Dedifferentiated amniotic fluid mesenchymal stem cell (primary cell): Measurements from ENCODE around the gene RAD51D.
A peak's percentile ranks its signal among the peaks of the same experiment; 100 is the strongest.
"Not testable (repeated sequence)": the region's sequence is repeated elsewhere in the genome, so short reads cannot be mapped to it uniquely, and the experiment has no call there.

Experiments
- DNase-seq: peaks from one replicate; pipeline ENCODE4 v3.0.0-alpha.2; 2016; ENCODE audit errors: extremely low spot score

The RAD51D gene

DNA sequence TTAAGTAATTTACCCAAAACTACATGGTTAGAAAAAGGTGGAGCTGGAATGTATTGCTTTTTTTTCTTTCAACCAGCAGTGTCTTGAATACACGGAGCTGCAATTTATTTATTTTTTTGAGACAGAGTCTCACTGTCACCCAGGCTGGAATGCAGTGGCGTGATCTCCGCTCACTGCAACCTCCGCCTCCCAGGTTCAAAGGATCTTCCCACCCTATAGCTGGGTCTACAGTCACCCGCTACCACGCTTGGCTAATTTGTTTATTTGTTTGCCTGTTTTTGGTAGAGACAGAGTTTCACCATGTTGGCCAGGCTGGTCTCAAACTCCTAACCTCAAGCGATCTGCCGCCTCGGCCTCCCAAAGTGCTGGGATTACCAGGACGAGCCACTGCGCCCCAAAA, 29.0 kb downstream of the RAD51D start:
- not testable (repeated sequence) for DNase-seq

DNA sequence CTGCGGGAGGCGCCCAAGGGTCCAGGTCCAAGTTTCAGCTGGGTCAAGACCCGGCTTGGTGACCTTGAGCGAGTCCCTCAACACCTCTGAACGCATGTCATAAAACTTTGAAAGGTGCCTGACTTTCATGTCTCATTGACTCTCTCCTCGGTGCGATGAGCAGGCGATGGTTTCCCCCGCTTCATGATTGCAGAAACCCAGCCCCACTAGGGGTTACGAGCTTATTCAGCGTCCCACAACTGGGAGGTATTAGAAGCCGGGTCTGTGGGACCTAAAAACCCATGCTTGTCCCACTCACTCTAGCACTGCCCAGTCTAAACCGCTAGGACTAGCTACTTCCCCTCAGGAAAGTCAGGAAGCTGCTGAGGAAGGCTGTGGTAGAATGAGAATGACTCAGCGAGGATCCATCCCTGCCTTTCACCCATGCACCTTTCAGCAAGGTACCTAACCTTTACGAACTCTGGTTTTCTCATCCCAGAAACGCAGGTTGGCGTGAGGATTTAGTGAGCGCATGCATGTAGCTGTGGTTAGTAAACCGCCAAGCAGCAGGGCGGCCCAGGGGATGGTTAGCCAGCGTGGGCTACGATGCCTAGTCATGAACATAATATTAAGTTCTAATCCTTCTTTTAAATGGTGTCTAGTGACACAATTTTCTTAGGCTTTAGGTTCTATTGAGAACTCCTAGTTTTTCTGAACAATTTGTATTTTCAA, 29.9 kb downstream of the RAD51D start:
- DNase-seq: no peak

DNA sequence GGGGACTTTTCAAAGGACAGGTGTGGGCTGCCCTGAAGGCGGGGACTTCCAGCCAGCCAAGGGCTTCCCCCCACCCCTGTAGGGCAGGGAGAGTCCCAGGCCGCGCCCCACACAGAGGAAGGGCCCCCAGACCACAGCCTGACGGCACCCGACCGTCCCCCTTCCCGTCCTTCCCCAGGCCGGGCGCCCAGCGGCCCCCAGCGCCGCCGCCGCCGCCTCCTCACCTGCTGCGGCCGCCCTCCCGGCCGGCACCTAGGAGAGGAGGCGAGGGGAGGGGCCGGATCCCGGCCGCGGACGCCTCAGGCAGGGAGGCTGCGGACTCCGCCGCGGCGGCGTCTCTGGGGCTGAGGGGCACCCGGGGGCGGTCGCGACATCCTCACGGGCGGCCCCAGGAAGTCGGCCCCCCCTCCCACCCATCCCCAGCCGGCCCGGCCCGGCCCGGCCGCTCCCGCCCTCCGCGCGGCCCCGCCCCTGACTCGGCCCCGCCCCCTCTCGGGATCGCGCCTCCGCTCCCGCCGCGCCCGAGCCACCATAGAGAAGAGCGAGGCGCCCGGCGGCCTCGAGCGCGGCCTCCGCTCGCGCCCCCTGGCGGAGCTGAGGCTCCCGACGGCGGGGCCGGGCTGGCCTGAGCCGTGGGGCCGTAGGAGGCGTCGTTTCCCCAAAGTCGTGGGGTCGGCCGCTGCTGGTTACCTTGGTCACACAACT, 30.6 kb downstream of the RAD51D start:
- peak; percentile 80 for DNase-seq

DNA sequence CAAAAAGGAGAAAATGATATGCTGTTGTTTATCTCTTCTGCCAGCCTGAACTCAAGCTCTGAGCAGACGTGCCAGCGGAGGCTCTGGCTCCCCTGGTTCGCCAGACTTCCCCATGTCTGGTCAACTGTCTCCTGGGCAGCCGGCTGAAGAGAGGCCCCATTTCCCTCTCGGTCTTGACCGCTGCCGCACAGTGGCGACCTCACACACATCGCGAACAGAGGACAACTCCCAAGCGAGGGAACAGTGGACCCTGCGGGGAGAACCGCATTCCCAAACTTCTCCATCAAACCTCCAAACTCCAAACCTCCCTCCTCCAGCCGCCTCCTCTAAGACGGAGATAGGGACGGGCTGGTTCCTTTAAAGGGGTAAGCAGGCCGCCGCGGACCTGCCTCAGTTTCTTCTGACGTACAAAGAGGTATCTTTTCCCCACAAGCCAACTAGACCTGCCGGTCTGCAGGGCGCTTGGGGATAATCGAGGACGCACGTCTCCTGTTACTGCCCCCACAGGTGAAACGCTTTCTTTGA, 31.2 kb downstream of the RAD51D start:
- peak; percentile 44 for DNase-seq

DNA sequence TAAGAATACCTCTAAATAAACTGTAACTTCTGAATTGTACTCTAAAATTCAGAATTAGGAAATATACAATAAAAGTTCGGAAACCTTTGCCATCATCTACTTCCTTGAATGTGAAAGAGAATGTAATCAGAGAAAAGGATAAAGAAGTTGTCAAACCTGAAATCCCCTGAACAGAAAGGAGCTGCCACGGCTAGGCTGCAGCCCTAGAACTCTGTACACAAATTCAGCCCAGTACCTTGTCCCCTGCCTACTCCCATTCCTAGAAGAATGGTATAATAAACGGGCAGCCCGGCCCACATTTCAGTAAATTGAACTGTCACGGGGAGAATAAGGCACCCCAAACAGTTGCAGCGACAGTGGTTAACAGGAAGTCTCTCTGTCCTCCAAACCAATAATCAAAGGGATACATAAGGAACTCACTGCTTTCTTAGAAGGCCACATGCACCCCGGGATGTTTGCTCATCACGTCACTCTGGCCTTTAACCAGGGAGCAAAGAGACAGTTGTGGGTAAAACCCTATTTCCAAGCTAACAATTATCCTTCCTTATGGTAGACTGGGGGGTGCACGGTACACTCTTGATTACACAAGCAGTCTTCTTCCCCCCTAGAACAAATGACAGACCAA, 31.8 kb downstream of the RAD51D start:
- DNase-seq: no peak

DNA sequence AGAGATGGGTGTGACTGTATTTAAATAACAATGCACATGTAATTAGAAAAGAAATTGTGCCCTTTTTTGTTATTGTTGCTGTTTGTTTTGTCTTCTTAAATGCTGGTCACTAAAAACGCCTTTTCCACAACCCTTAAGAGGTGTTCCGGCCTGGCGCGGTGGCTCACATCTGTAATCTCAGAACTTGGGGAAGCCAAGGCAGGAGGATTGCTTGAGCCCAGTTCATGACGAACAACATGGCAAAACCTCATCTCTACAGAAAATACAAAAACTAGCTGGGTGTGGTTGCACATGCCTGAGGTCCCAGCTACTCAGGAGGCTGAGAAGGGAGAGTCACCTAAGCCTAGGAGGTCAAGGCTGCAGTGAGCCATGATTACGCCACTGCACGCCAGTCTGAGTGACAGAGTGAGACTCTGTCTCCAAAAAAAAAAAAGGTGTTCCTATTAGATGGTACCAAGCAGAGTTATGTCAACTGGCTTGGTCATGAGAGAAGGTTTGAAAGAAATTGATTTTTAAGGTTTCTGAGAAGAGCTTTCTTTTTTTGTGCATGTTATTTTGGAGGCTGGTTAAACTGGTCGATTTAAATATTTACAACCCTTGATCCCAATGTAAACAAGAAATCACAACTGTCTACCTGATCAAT, 32.6 kb downstream of the RAD51D start:
- no peak for DNase-seq

DNA sequence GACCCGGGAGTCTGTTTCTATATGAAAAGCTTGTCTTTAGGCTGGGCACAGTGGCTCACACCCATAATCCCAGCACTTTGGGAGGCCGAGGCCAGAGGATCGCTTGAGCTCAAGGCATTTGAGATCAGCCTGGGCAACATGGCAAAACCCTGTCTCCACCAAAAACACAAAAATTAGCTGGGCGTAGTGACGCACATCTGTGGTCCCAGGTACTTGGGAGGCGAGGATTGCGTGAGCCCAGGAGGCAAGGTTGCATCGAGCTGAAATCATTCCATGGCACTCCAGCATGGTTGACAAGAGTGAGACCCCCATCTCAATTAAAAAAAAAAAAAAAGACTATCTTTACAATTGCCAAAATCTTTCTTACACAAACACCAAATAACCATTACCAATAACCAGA, 33.5 kb downstream of the RAD51D start:
- no peak for DNase-seq

DNA sequence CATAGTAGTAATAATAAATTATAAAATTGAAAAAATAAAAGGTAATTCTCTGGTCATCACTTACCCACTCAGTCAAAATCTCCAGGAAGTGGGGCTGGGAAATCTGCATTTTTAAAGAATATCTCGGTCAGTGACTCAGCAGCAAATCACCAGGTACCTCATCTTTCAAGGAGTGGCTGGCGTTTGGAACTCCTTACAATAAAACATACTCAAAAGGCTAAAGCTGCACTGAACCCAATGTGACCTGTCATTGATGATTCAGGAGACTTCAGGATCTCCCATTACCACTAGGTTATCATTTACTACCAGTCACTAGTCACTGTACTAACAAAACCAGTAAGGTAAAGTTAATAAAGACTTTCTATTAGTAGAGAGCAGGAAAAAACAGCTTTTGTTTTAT, 34.7 kb downstream of the RAD51D start:
- DNase-seq: no peak

DNA sequence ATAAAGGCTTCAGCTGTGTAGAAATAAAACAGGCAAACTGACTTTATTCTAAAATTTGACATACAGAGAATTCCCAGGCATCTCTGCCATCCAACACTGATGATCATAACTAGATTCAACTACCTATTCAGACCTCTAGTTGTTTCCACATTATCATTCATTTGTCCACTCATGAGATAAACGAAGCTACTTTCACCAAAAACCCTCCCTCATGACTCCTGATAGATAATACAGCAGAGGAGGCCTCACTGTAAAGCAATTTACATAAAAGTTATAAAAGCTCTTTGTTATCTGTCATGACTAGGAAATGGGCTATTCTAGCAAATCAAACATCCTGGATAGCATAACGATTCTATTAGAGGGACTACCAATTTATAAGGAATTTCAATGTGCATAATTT, 36.6 kb downstream of the RAD51D start:
- DNase-seq: no peak

DNA sequence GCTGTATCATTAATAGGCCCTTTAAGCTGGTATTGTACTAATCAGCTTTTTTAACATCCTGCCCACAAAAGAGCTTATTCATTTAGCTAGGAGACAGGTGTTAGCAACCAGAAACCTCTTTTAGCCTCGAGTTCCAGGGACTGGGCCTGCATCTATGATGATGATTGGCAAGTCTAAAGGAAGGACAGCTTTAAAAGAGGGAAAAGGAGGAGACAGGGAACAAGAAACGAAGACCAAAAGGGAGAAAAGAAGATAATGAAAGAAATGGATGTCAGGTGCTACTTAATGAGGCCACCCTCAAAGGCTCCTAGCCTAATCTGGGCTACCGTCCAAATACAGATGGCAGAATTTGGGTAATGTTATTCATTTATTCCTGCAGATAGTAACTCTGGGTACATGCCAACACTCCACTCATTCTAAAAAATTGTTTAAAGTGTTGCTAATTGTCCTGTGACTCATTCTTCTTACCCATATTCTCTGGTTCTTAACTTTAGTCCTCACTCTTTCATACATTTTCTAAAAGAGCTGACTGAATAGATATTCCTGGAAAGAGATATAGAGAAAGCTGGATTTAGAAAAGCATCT, 37.5 kb downstream of the RAD51D start:
- DNase-seq: peak; percentile 75

DNA sequence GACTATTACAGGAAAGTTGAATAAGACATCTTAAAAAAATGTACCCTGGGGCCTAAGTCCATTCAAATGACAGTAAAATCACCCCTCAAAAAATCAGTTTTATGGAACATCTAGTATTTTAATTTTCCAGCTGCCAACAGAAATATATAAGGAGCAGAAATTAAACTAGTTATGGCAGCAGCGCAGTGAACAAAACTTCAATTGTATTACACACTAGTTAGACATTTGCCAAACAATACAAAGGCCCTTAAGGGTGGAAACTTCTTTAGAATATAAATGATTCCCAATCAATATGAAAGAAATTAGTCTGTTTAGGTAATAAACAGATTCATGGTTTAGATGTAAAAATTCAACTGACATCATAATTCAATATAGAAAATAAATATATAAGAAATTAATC, 38.0 kb downstream of the RAD51D start:
- DNase-seq: no peak

DNA sequence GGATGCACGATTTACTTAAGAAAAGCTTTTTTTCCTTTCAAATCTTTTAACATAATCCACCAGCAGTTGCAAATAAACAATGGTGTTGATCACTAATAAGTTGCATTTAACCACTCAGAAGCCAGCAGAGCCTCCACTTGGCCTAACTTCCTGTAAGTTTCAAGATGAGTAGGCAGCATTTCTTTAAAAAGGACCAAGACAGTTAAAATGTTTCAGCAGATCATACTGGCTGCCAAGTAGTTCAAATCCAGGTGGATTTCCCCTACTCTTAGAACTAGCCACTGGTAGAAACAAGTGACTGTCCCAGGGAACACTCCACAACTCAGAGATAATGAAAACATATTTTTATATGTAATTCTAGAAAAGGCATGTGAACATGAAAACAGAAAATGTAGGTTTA, 39.1 kb downstream of the RAD51D start:
- DNase-seq: no peak

DNA sequence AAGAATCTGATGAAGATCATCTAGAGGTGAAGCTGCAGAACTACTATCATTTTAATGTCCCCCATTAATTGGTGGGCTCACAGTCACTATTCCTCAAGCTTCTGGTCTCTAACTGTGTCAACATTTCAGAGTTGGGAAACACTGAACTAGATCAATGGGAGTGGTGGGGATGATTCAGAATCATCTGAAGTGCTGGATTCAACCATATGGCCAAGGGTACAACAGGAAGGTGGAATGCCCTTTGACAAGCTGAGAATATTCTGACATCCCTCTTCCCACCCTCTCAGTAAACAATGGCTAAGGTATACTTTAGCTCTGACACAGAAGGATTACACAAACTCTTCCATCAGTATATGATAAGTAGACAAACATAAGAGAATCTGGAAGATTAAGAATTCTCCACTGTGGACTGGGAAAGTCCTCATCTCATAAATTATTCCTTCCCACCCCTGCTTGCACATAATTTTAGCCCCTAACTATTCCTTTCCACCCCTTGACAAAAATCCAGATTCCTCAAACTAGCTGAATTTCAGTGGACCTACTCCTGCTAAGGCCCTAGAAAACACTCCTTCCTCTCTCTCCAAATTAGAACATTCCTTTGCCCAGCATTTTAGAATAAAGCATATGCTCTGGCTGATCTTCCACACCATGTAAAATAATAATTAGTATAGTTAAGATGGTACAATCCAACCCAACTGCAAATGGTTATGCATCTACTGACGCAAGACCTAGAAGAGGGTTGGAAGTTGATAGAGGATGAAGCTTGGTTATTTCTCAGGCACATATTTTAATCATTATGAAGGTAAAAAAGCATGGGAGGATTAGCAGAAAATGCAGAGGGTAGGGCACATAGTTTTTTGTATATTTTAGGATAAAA, 39.9 kb downstream of the RAD51D start:
- DNase-seq: no peak

DNA sequence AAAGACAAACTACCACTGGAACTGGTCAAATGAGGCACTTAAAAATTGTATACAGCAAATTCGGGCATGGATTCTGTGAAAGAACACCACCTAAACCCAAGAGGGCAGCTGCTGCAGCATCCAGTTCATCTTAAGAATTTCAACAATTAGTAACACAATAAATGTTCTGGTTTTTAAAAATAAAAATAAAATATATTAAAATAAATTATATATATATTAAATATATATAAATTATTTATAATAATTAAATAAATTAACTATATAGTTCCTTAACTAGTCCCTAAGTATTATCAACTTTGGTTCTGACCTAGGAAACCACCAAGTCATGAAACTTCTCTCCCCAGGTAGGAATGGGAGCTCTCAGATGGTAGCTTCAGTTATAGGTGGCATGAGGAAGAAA, 42.8 kb downstream of the RAD51D start:
- DNase-seq: no peak

DNA sequence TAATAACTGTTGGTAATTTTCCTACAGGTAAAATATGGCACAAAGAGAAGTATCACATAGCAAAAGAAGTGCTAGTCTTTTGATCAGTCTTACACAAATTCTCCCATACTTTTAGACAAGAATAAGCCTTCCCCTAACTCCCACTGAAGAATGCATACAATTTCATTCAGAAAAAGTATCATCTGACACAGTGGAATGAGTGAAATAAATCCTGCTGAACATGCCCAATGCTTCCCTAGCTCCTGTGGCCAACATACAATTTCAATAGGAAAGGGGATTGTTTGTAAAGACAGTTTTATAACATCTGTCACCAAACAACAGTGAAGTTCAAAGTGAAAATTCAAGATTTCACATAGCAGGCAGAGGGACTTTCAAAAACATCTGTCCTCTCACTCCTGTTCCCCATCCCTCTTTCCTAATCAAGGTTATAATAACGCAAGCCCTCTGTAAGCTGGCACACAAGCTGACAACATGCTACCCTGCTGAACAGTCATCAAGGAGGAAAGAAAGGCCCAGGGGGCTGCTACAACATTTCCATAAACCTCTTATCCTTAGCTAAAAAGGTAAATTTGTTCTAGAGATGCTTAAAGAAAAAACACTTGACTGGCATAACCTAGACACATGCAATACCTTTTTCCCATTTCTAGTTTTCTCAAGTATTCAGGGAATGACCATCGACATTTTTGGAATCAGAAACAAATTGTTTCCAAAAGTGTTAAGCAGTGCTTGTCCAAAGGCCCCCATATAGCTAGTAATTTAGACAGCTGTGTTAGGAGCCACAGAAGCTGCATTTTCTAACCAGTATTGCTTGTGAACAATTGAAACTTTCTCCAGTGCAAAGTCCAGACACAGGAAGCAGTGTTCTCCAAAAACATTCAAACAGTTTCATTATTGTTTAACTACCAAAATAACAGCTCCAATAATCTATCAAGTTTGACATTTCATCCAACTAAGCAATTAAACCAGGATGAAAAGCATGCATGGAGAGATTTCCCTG, 44.7 kb downstream of the RAD51D start:
- DNase-seq: no peak

DNA sequence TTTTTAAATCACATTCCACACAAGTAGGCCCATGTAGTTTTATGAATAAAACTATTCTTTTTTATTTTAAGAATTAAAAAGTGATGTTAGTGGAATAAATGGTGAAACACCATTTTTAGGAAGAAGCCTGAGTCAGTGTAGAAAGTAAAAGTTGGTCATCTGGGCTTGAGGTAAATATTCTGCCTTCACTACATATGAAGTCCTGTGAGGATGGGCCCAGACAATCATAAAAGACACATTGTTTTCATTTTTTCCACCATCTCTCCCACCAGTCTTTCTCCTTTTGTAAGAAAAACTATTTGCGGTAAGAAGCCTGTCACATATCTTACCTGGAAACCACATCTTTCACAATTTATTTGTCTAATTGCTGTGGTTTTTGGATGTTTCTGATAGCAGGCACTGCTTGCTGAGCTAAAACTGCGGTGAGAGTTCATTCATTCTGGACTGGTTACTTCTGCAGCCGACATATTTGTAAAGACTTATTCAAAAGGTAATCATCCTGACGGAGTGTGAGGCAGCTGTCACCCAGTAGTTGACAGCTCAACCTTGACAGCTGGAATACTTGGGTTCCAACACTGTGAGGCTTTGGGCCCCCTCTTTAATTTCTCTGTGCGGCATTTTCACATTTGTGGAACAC, 45.6 kb downstream of the RAD51D start:
- no peak for DNase-seq

DNA sequence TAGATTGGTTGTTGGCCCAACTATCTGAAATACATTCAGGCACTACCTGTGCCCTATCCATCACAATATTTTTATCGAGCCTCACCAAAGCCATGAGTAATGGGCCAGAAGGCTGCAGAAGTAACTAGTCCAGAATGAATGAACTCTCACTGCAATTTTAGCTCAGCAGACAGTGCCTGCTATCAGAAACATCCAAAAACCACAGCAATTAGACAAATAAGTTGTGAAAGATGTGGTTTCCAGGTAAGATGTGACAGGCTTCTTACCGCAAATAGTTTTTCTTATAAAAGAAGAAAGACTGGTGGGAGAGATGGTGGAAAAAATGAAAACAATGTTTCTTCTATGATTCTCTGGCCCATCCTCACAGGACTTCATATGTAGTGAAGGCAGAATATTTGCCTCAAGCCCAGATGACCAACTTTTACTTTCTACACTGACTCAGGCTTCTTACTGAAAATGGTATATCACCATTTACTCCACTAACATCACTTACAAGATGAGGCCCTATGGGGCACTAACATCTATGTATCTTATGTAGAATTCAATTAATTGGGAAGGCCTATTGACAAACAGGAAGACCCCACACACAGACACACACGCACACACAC, 46.4 kb downstream of the RAD51D start:
- no peak for DNase-seq

DNA sequence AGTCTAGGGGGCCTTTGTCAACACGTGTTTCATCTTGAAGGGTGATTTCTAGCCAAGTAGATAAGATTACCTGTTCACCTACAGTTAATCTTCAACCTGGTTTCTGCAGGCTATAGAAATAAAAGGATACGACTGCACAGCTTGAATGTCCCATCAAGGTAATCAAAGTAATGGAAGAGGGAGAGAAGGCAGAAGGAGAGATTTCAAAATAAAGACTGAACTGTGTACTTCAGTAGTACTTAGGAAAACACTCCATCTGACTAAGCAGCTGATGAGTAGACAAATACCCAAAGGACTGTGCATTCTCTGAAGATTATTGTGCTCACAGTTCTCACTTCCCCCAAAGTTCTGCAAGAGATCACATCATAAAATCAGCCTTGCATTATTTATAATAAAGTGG, 50.3 kb downstream of the RAD51D start:
- DNase-seq: no peak

DNA sequence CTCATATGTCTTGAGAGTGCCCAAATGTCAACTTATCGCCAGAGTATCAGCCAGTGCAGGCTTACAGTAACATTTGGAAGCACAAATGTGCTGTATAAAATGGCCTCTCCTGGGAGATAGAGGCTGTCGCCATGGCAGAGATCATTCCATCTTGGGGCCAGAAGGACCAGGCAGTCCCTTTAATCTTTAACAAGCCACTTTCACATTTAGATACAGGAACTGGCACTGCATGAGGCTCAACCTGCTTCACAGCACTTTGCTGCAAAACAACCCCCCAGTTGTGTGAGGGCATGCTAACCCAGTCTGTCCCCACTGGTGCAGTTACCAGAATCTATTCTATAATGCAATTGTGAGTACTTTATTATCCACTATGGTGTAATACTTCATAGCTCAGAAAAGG, 51.4 kb downstream of the RAD51D start:
- DNase-seq: no peak
